Measurements from ENCODE around the gene PLXDC1.

The PLXDC1 gene

GRCh38 chr17:39145143-39145542 is 6.3 kb downstream of the PLXDC1 start:
- no peaks in the 10 kb centered on the region for H3K9me3 Mint-ChIP-seq
- H3K27me3 Mint-ChIP-seq (ENCODE audit: low read depth): peaks cover 45% of the 10 kb centered on the region
- H3K27ac Mint-ChIP-seq: no peak overlapping the region
- H3K4me1 Mint-ChIP-seq: peaks cover 19% of the 10 kb centered on the region
- no peak overlapping the region for H3K4me3 Mint-ChIP-seq
- no peak for TF ChIP-seq CTCF (IDR thresholded peaks at IDR 0.05; ENCODE audit: unreplicated experiment in 3 of 3)
- no peaks in the 10 kb centered on the region for H3K36me3 Mint-ChIP-seq (ENCODE audit: low read depth)

GRCh38 chr17:39144416-39144840 is 7.0 kb downstream of the PLXDC1 start:
- no peaks in the 10 kb centered on the region for H3K36me3 Mint-ChIP-seq (ENCODE audit: low read depth)
- peak overlapping the region in 2 of 3 experiments; percentile 55 to 57 for H3K27ac Mint-ChIP-seq
- peaks cover 19% of the 10 kb centered on the region for H3K4me1 Mint-ChIP-seq
- H3K9me3 Mint-ChIP-seq: no peaks in the 10 kb centered on the region
- H3K4me3 Mint-ChIP-seq: peak overlapping the region in 1 of 3 experiments; percentile 16
- H3K27me3 Mint-ChIP-seq (ENCODE audit: low read depth): peaks cover 37% of the 10 kb centered on the region
- TF ChIP-seq CTCF (IDR thresholded peaks at IDR 0.05; ENCODE audit: unreplicated experiment in 3 of 3): no peak

- H3K4me1 Mint-ChIP-seq: peaks cover 19% of the 10 kb centered on the region
- H3K27ac Mint-ChIP-seq: peak overlapping the region in 1 of 3 experiments; percentile 55
- H3K9me3 Mint-ChIP-seq: no peaks in the 10 kb centered on the region
- H3K27me3 Mint-ChIP-seq (ENCODE audit: low read depth): peaks cover 29% of the 10 kb centered on the region
- H3K4me3 Mint-ChIP-seq: no peak overlapping the region
- TF ChIP-seq CTCF (IDR thresholded peaks at IDR 0.05; ENCODE audit: unreplicated experiment in 3 of 3): no peak
- no peaks in the 10 kb centered on the region for H3K36me3 Mint-ChIP-seq (ENCODE audit: low read depth)
Measured at GRCh38 chr17:39143552-39144093, 7.8 kb downstream of the PLXDC1 start.

- peaks cover 27% of the 10 kb centered on the region for H3K4me1 Mint-ChIP-seq
- H3K36me3 Mint-ChIP-seq (ENCODE audit: low read depth): no peaks in the 10 kb centered on the region
- H3K27ac Mint-ChIP-seq: no peak overlapping the region
- H3K4me3 Mint-ChIP-seq: no peak overlapping the region
- peaks cover 20% of the 10 kb centered on the region for H3K27me3 Mint-ChIP-seq (ENCODE audit: low read depth)
- TF ChIP-seq CTCF (IDR thresholded peaks at IDR 0.05; ENCODE audit: unreplicated experiment in 3 of 3): no peak
- no peaks in the 10 kb centered on the region for H3K9me3 Mint-ChIP-seq
Measured at GRCh38 chr17:39141915-39142664, 9.3 kb downstream of the PLXDC1 start.

- Mint-ChIP-seq H3K4me3 (no peak overlapping the region), H3K4me1 (peaks cover 27% of the 10 kb centered on the region), H3K27me3 (ENCODE audit: low read depth) (peaks cover 18% of the 10 kb centered on the region), H3K36me3 (ENCODE audit: low read depth) (peaks cover 6% of the 10 kb centered on the region), H3K9me3 (no peaks in the 10 kb centered on the region), H3K27ac (no peak overlapping the region)
- TF ChIP-seq CTCF (IDR thresholded peaks at IDR 0.05; ENCODE audit: unreplicated experiment in 3 of 3): no peak
Measured at GRCh38 chr17:39141294-39141693, 10.1 kb downstream of the PLXDC1 start.

- H3K27me3 Mint-ChIP-seq (ENCODE audit: low read depth): peaks cover 20% of the 10 kb centered on the region
Measured at GRCh38 chr17:39139561-39139960, 11.9 kb downstream of the PLXDC1 start.

More at GRCh38 chr17:39139561-39139960, 11.9 kb downstream of the PLXDC1 start:
- Mint-ChIP-seq H3K4me1 (peaks cover 29% of the 10 kb centered on the region), H3K36me3 (ENCODE audit: low read depth) (peaks cover 6% of the 10 kb centered on the region), H3K9me3 (no peaks in the 10 kb centered on the region), H3K4me3 (no peak overlapping the region), H3K27ac (no peak overlapping the region)
- no peak for TF ChIP-seq CTCF (IDR thresholded peaks at IDR 0.05; ENCODE audit: unreplicated experiment in 3 of 3)
